Adipose tissue (tissue), 3 donors: ENCODE data around the gene CD28. TPM values are rescaled to one million over a fixed set of nuclear protein-coding genes. Genes with fewer than 3 reads are reported as not detected.
"Not testable (repeated sequence)": the region's sequence is repeated elsewhere in the genome, so short reads cannot be mapped to it uniquely, and the experiment has no call there.

Source experiments
- H3K27ac ChIP-seq: one replicate; pipeline ENCODE4 v1.5.1; 2013; ENCODE audit warnings: low read depth, low read length
- WGBS, 3 donors: extraction: QIAGEN DNeasy Blood & Tissue Kit; methylation state at CpG; one replicate each; pipeline ENCODE4 v1.1.7; 2013; 5-methylcytosine and 5-hydroxymethylcytosine counted together
- polyA plus RNA-seq, 3 donors: library from polyadenylated mRNA; stranded (reverse); fragments of 200-250 nt; gene quantifications; one replicate each; pipeline ENCODE4 v1.2.3, GENCODE V29; 2013
- donor health status: healthy with polysubstance abuse.
- donor health status: Bipolar disorder and iron deficiency.
- donor health status: healthy.

The CD28 gene
- polyA plus RNA-seq, 3 donors = 0.25 to 2.0 (median 0.59) TPM

- no peak overlapping the region for H3K27ac ChIP-seq
- WGBS, 3 donors = 72 to 90% (median 84%) methylated on average over 1 of the region's 1 CpG
These were observed 57.0 kb downstream of the CD28 start for GRCh38 chr2:203763241-203763937.

- H3K27ac ChIP-seq = no peak overlapping the region
- WGBS, 3 donors = 81 to 91% (median 87%) methylated on average over 10 of the region's 10 CpGs
These were observed 57.7 kb downstream of the CD28 start for GRCh38 chr2:203763938-203764664.

GRCh38 chr2:203772456-203773165 is 66.2 kb downstream of the CD28 start:
- 84 to 90% (median 86%) methylated on average over 4 of the region's 4 CpGs for WGBS, 3 donors
- H3K27ac ChIP-seq = no peak overlapping the region

- no peak overlapping the region for H3K27ac ChIP-seq
- 79 to 85% (median 81%) methylated on average over 9 of the region's 9 CpGs for WGBS, 3 donors
These were observed 68.3 kb downstream of the CD28 start for GRCh38 chr2:203774760-203775159.

- 92 to 100% (median 95%) methylated on average over 1 of the region's 1 CpG for WGBS, 3 donors
- no peak overlapping the region for H3K27ac ChIP-seq
These were observed 69.2 kb downstream of the CD28 start for GRCh38 chr2:203775684-203776083.

- no peak overlapping the region for H3K27ac ChIP-seq
- 61 to 70% (median 64%) methylated on average over 5 of the region's 5 CpGs for WGBS, 3 donors
These were observed 70.6 kb downstream of the CD28 start for GRCh38 chr2:203777030-203777429.

- WGBS, 3 donors = 84 to 87% (median 85%) methylated on average over 4 of the region's 4 CpGs
These were observed 73.1 kb downstream of the CD28 start for GRCh38 chr2:203779477-203780073.

GRCh38 chr2:203780231-203780630 is 73.8 kb downstream of the CD28 start:
- no peak overlapping the region for H3K27ac ChIP-seq

More at GRCh38 chr2:203779477-203780073, 73.1 kb downstream of the CD28 start:
- H3K27ac ChIP-seq = not testable (repeated sequence)

- H3K27ac ChIP-seq = no peak overlapping the region
- 82 to 89% (median 86%) methylated on average over 2 of the region's 2 CpGs for WGBS, 3 donors
These were observed 74.7 kb downstream of the CD28 start for GRCh38 chr2:203781151-203781550.

- WGBS, 3 donors = 53 to 66% (median 55%) methylated on average over 5 of the region's 5 CpGs
- H3K27ac ChIP-seq = no peak overlapping the region
These were observed 76.0 kb downstream of the CD28 start for GRCh38 chr2:203782262-203782976.

GRCh38 chr2:203783496-203784203 is 77.2 kb downstream of the CD28 start:
- no peak overlapping the region for H3K27ac ChIP-seq
- 68 to 86% (median 74%) methylated on average over 4 of the region's 4 CpGs for WGBS, 3 donors

- not testable (repeated sequence) for H3K27ac ChIP-seq
- WGBS, 3 donors = 73 to 87% (median 81%) methylated on average over 10 of the region's 10 CpGs
These were observed 78.4 kb downstream of the CD28 start for GRCh38 chr2:203784710-203785270.

- H3K27ac ChIP-seq = not testable (repeated sequence)
- WGBS, 3 donors = 94 to 98% (median 96%) methylated on average over 35 to 40 of the region's 43 CpGs
These were observed 79.1 kb downstream of the CD28 start for GRCh38 chr2:203785391-203786110.

- 32 to 69% (median 42%) methylated on average over 6 of the region's 6 CpGs for WGBS, 3 donors
These were observed 80.3 kb downstream of the CD28 start for GRCh38 chr2:203786549-203787351.

GRCh38 chr2:203787979-203788378 is 81.5 kb downstream of the CD28 start:
- no peak overlapping the region for H3K27ac ChIP-seq
- WGBS, 3 donors = 66 to 76% (median 67%) methylated on average over 2 of the region's 2 CpGs

More at GRCh38 chr2:203786549-203787351, 80.3 kb downstream of the CD28 start:
- no peak overlapping the region for H3K27ac ChIP-seq
